ENCODE data around the gene PDX1.

GRCh38 chr13:27966641-27967202 lies 46.9 kb downstream of the PDX1 start:
- TF ChIP-seq ZNF274 (IDR thresholded peaks at IDR 0.05; ENCODE audit: low read depth, low read length) (no peak), YY1 (IDR thresholded peaks at IDR 0.05; ENCODE audit: insufficient read depth, insufficient read length) (no peak), SUZ12 (IDR thresholded peaks at IDR 0.05; ENCODE audit: extremely low read depth, insufficient read depth, insufficient read length) (no peak)
